Trophoblast cell (in vitro differentiated cells and primary cell): Measurements from ENCODE around the gene TUG1. TPM values are rescaled to one million over a fixed set of nuclear protein-coding genes. Genes with fewer than 3 reads are reported as not detected.

Experiments used
- DNase-seq, 2 donors: peaks; one replicate each; pipeline ENCODE4 v3.0.0-alpha.2; 2016
- H2AFZ ChIP-seq: 2 replicates; pipeline ENCODE4 v1.6.1; 2013; ENCODE audit warnings: low read length, moderate library complexity, mild to moderate bottlenecking; ENCODE audit not compliant: insufficient read depth, poor library complexity
- H2AK5ac ChIP-seq: 2 replicates; pipeline ENCODE4 v1.6.1; 2013; ENCODE audit warnings: mild to moderate bottlenecking, low read length
- H2BK120ac ChIP-seq: 2 replicates; pipeline ENCODE4 v1.6.1; 2013; ENCODE audit warnings: low read length, mild to moderate bottlenecking, moderate library complexity; ENCODE audit not compliant: insufficient read depth, poor library complexity
- H2BK12ac ChIP-seq: 2 replicates; pipeline ENCODE4 v1.6.1; 2013; ENCODE audit warnings: mild to moderate bottlenecking, low read length, moderate library complexity
- H2BK5ac ChIP-seq: 2 replicates; pipeline ENCODE4 v1.6.1; 2013; ENCODE audit warnings: low read length, low read depth, moderate library complexity, mild to moderate bottlenecking; ENCODE audit not compliant: poor library complexity
- H3K14ac ChIP-seq: 2 replicates; pipeline ENCODE4 v1.6.1; 2013; ENCODE audit warnings: mild to moderate bottlenecking, low read length
- H3K18ac ChIP-seq: 2 replicates; pipeline ENCODE4 v1.6.1; 2013; ENCODE audit warnings: mild to moderate bottlenecking, low read length
- H3K23ac ChIP-seq: 2 replicates; pipeline ENCODE4 v1.6.1; 2013; ENCODE audit warnings: low read length
- H3K27ac ChIP-seq: 2 replicates; pipeline ENCODE4 v1.5.1; 2013; ENCODE audit warnings: low read depth, mild to moderate bottlenecking, inconsistent platforms, low read length, moderate library complexity
- H3K27me3 ChIP-seq: 2 replicates; pipeline ENCODE4 v1.6.1; 2013; ENCODE audit warnings: inconsistent platforms, mild to moderate bottlenecking, low read length, moderate library complexity; ENCODE audit not compliant: insufficient read depth
- H3K36me3 ChIP-seq, 2 experiments: 1 replicate in 1 of 2; 2 replicates in 1 of 2; pipeline ENCODE4 v1.6.1; 2013; ENCODE audit warnings: low read length in 2 of 2, mild to moderate bottlenecking in 2 of 2, moderate library complexity in 1 of 2; ENCODE audit not compliant: insufficient read depth in 2 of 2, control insufficient read depth in 1 of 2
- H3K4ac ChIP-seq: 2 replicates; pipeline ENCODE4 v1.6.1; 2013; ENCODE audit warnings: low read depth, mild to moderate bottlenecking, low read length, moderate library complexity
- H3K4me1 ChIP-seq, 2 experiments: 1 replicate in 1 of 2; 2 replicates in 1 of 2; pipeline ENCODE4 v1.6.1; 2013; ENCODE audit warnings: low read length in 2 of 2, mild to moderate bottlenecking in 2 of 2, moderate library complexity in 1 of 2; ENCODE audit not compliant: insufficient read depth in 2 of 2, control insufficient read depth in 1 of 2
- H3K4me2 ChIP-seq: 2 replicates; pipeline ENCODE4 v1.6.1; 2013; ENCODE audit warnings: inconsistent platforms, mild to moderate bottlenecking, low read length, moderate library complexity
- H3K4me3 ChIP-seq: 2 replicates; pipeline ENCODE4 v1.5.1; 2013; ENCODE audit warnings: mild to moderate bottlenecking, low read depth, low read length, inconsistent platforms
- H3K79me1 ChIP-seq: one replicate; pipeline ENCODE4 v1.6.1; 2013; ENCODE audit warnings: low read length
- H3K79me2 ChIP-seq: 2 replicates; pipeline ENCODE4 v1.6.1; 2013; ENCODE audit warnings: low read length, mild to moderate bottlenecking; ENCODE audit not compliant: control insufficient read depth, insufficient read depth, poor library complexity
- H3K9ac ChIP-seq: 2 replicates; pipeline ENCODE4 v1.6.1; 2013; ENCODE audit warnings: mild to moderate bottlenecking, low read length
- H3K9me3 ChIP-seq: 2 replicates; pipeline ENCODE4 v1.6.1; 2013; ENCODE audit warnings: low read depth, mild to moderate bottlenecking, control low read depth, inconsistent platforms, low read length; ENCODE audit not compliant: insufficient read depth
- H4K12ac ChIP-seq: 2 replicates; pipeline ENCODE4 v1.6.1; 2013; ENCODE audit warnings: low read depth, mild to moderate bottlenecking, low read length, moderate library complexity
- H4K8ac ChIP-seq: 2 replicates; pipeline ENCODE4 v1.6.1; 2013; ENCODE audit warnings: low read depth, mild to moderate bottlenecking, low read length, moderate library complexity
- H4K91ac ChIP-seq: one replicate; pipeline ENCODE4 v1.6.1; 2013; ENCODE audit warnings: low read depth, mild to moderate bottlenecking, low read length, moderate library complexity
- WGBS: extraction: QIAGEN DNeasy Blood & Tissue Kit; methylation state at CpG from one replicate; pipeline ENCODE4 v1.1.7; 2013; ENCODE audit warnings: missing lambda C conversion rate; ENCODE audit not compliant: insufficient read length, insufficient coverage; ENCODE audit errors: extremely low coverage; 5-methylcytosine and 5-hydroxymethylcytosine counted together
- polyA plus RNA-seq: library from polyadenylated mRNA; stranded (reverse); fragments of 200-250 nt; gene quantifications from 2 replicates; pipeline ENCODE4 v1.2.3, GENCODE V29; 2013

The TUG1 gene
- polyA plus RNA-seq: 87.2 and 92.0 TPM in 2 replicates

DNA sequence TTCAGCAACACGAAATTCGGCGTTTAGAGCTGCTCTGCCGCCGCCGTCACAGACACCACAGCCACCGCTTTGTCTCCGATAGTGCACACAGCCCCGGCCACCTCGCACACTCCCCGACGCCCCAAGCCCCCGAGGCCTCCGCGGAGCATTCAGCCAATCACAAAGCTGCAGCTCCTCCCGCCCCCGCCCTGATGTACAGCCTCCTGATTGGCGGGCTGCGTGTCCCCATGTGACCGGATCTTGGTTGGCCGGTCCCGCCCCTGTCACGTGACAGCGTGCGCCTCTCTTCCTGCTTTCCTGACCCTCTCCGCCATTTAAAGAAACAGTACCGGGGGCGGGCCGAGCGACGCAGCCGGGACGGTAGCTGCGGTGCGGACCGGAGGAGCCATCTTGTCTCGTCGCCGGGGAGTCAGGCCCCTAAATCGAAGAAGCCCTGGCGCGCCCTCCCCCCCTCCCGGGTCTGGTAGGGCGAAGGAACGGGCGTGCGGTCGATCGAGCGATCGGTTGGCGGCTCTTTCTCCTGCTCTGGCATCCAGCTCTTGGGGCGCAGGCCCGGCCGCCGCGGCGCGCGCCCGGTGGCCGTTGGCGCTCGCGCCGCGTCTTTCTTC lies at the start of gene TUG1:
Gene TUG1, plus strand, starts transcription at position 342 of the 608 bp plus-strand sequence.
- H2BK5ac ChIP-seq: peak within 1 kb of the TSS; percentile 55
- H3K27me3 ChIP-seq: no peaks in the 10 kb centered on the region
- DNase-seq: peak; percentile 97 to 98

DNA sequence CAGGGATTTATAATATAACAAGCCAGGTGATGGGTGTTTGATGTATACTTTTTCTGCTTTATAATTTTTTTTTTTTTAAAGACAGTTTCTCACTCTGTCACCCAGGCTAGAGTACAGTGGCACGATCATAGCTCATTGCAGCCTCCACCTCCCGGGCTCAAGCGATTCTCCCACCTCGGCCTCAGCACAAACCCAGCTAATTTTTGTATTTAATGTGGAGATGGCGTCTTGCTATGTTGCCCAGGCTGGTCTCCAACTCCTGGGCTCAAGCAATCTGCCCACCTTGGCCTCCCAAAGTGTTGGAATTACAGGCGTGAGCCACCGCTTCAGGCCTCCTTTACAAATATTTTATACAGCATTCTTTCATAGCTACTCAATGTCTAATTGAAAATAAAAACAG lies 49.1 kb upstream of the TUG1 start:
- Histone ChIP-seq H3K23ac (no peak overlapping the region), H2BK120ac (no peak overlapping the region), H3K4me1 (no peaks in the 10 kb centered on the region), H3K79me2 (no peaks in the 10 kb centered on the region), H3K27me3 (no peaks in the 10 kb centered on the region), H3K9ac (no peak overlapping the region), H2AK5ac (no peak overlapping the region), H3K4me2 (no peak overlapping the region), H3K14ac (no peak overlapping the region), H4K8ac (no peak overlapping the region), H3K36me3 (peaks cover 6 to 15% of the 10 kb centered on the region in 2 experiments), H4K12ac (no peak overlapping the region), H4K91ac (no peak overlapping the region), H3K4me3 (no peak overlapping the region), H3K18ac (no peak overlapping the region), H2AFZ (no peak overlapping the region), H3K4ac (no peak overlapping the region), H2BK12ac (no peak overlapping the region), H3K9me3 (peaks cover 3% of the 10 kb centered on the region), H2BK5ac (no peak overlapping the region), H3K79me1 (no peaks in the 10 kb centered on the region), H3K27ac (no peak overlapping the region)
- no CpG with 5 or more reads among the region's 7 CpGs for WGBS
- DNase-seq: no peak

More for the DNA sequence above, at the start of gene TUG1:
- Histone ChIP-seq H3K36me3 (peaks cover 4 to 18% of the 10 kb centered on the region in 2 experiments), H3K79me1 (peaks cover 15% of the 10 kb centered on the region), H3K4me1 (peaks cover 2 to 8% of the 10 kb centered on the region in 2 experiments), H2BK12ac (no peak within 1 kb of the TSS), H2AK5ac (peak within 1 kb of the TSS; percentile 18), H3K4ac (peak within 1 kb of the TSS; percentile 94), H3K27ac (peak within 1 kb of the TSS; percentile 95), H3K9me3 (no peaks in the 10 kb centered on the region), H3K14ac (peak within 1 kb of the TSS; percentile 71), H4K91ac (peak within 1 kb of the TSS; percentile 78), H3K79me2 (peaks cover 22% of the 10 kb centered on the region), H3K9ac (peak within 1 kb of the TSS; percentile 98), H4K12ac (peak within 1 kb of the TSS; percentile 63), H3K18ac (peak within 1 kb of the TSS; percentile 73), H3K23ac (no peak within 1 kb of the TSS), H3K4me3 (peak within 1 kb of the TSS; percentile 92), H2BK120ac (peak within 1 kb of the TSS; percentile 73), H4K8ac (peak within 1 kb of the TSS; percentile 81), H2AFZ (peak within 1 kb of the TSS; percentile 47), H3K4me2 (peak within 1 kb of the TSS; percentile 97)
- no CpG with 5 or more reads among the region's 67 CpGs for WGBS

DNA sequence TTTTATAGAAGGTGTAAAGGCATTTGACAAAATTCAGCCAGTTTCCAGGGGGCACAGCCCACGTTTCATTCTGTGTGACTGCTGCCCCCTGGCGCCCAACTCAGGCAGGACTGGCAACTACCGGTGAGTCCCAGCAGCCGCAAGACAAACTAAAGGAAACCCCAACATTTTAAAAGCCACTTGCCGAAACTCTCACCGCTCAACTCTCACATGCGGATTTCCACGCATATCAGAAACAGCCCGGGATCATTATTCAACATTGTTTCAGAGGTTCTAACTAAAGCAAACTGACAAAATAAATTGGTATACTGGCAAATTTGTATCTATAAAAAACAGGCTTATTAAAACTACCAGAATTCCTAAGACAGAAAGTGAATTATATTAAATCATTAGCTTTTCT lies 48.7 kb upstream of the TUG1 start:
- Histone ChIP-seq H4K91ac (no peak overlapping the region), H4K8ac (no peak overlapping the region), H3K36me3 (peaks cover 10 to 19% of the 10 kb centered on the region in 2 experiments), H3K4me2 (no peak overlapping the region), H3K27me3 (no peaks in the 10 kb centered on the region), H3K9ac (no peak overlapping the region), H3K79me1 (no peaks in the 10 kb centered on the region), H3K27ac (no peak overlapping the region), H2BK12ac (no peak overlapping the region), H3K4me3 (no peak overlapping the region), H3K14ac (no peak overlapping the region), H2BK5ac (no peak overlapping the region), H3K79me2 (no peaks in the 10 kb centered on the region), H2AK5ac (no peak overlapping the region), H3K4ac (no peak overlapping the region), H2BK120ac (no peak overlapping the region), H3K4me1 (no peaks in the 10 kb centered on the region), H3K23ac (no peak overlapping the region), H4K12ac (no peak overlapping the region), H3K9me3 (peaks cover 3% of the 10 kb centered on the region), H3K18ac (no peak overlapping the region), H2AFZ (no peak overlapping the region)
- DNase-seq: peak; percentile 18 to 75
- no CpG with 5 or more reads among the region's 9 CpGs for WGBS

DNA sequence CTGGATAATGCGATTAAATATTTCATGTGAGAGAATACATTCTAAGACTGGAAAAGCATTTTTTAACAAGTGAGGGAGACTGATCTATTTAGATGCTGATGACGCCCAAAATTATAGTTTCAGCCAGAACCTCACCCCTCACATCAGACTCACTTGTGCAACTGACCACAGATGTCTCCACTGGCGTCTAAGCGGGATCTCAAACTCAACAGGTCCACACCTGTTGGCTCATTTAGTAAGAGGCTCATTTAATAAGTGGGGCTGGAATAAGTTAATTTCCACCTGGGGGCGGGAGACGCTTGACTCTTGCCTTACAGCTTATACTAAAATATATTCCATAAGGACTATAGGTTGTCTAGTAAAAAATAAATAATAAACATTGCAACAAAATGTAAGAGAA lies 48.0 kb upstream of the TUG1 start:
- Histone ChIP-seq H3K23ac (no peak overlapping the region), H3K79me1 (no peaks in the 10 kb centered on the region), H2BK120ac (no peak overlapping the region), H4K8ac (no peak overlapping the region), H2BK12ac (no peak overlapping the region), H4K91ac (no peak overlapping the region), H3K4me1 (no peaks in the 10 kb centered on the region), H3K79me2 (no peaks in the 10 kb centered on the region), H3K14ac (no peak overlapping the region), H3K4me2 (no peak overlapping the region), H4K12ac (no peak overlapping the region), H3K4ac (no peak overlapping the region), H2BK5ac (no peak overlapping the region), H3K18ac (no peak overlapping the region), H2AFZ (no peak overlapping the region), H3K27ac (no peak overlapping the region), H3K4me3 (no peak overlapping the region), H3K9ac (no peak overlapping the region), H3K9me3 (peaks cover 3% of the 10 kb centered on the region), H2AK5ac (no peak overlapping the region), H3K36me3 (peaks cover 16 to 26% of the 10 kb centered on the region in 2 experiments), H3K27me3 (no peaks in the 10 kb centered on the region)
- no CpG with 5 or more reads among the region's 6 CpGs for WGBS
- DNase-seq: peak in 1 of 2 donors; percentile 2
